Activated effector memory CD4-positive, alpha-beta T cell treated with Interleukin-2 at 50 U/mL for 16 hours (primary cell): ENCODE results near the gene RNF166.

Experiments
- DNase-seq: peaks from one replicate; pipeline ENCODE4 v3.0.0-alpha.2; 2020

The RNF166 gene

DNA sequence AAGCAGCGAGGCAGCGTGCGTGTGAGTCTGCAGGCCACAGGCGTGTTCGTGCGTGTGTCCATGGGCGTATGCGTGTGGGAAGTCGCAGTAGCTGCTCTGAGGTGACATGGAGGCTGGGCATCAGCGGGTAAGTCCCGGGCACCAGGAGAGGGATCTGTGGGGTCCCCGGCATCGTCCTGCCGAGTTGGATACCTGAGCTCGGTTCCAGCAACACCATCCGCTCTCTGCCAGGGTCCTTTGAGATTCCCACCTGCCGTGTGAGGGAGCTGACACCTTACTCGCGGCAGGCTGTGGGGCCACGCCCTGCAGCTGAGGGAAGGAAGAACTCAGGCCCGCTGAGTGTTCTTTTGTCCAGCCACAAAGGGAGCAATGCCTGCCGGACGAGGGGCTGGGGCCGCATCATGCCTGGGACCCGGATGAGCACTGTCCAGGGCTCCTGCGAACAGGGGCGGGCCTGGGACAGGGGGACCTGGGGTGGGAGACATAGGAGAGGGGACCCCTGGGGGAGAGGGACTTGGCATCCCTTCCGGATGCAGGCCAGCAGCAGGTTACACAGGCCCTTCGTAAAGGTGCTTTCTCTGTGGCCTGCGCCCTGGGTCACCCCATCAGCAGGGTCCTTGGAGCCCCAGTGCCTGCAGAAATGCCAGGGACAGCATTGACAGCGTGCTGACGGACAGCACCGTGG lies 14.9 kb downstream of the RNF166 start:
- DNase-seq = no peak

DNA sequence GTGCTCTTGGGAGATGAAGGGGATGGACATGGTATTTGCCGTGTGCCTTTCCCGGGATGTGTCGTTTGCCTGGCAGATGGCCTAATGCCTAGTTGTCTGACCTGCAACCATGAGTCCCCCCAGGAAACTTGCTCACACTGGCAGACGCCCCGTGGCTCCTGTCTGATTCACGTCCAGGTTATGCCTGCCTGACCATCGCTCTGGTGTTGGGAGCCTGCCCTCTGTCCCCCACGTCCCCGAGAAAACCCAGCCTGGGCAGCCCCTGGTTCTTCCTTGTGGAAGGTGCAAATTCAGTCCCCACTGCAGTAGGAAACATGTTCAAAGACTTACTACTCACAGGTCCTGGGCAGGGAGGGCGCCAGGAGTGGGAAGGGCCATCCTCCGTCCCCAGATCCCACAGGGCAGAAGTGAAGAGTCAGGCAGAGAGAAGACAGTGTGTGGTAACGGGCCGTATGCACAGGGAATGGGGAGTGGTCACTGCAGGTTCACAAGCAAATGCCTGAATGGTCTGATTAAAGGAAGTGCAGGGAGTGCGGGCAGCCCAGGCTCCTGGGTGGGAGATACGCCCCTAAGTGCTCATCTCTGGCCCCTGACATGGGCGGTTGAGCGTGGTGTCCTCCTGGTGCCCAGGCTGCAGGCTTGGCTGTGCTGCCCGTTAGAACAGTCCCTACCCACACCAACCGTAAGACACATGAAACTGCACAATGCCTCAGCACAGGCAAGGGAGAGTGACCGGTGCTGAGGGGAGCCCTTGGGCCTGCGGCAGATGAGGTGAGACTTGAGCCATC lies 15.7 kb downstream of the RNF166 start:
- DNase-seq = no peak

DNA sequence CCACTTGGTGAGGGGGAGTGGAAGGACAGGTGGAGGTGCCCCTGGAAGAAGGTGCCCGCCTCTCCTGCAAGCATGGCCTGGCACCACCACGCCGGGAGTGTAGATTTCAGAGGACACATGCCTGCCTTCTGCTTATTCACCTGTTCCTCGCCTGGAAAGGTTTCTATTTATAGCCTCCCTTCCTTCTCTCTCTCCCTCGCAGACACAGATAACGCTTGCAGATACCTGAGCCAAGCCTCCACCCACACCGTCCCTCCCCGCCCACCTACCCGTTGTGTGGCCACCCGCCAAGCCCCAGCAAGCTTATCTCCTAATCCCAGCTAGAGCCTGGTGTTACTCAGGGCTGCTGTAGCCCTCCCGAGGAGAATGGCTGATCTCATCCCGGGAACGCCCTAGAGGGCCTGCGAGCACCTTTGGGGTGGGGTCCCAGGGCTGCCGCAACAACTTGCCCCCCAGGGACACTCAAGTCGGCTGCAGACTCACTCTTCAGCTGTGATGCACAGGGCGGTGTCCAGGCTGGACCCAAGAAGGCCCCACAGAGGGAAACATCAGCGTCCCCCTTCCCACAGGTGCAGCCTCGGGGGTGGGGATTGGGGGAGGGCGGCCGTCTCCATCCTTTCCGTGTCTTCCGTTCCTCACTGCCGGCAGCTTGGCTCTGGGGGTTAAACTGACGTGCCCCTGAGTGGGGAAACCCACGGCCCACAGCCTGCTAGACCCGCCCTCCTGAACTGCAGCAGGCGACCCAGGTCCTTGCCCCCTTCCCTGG lies 18.0 kb downstream of the RNF166 start:
- no peak for DNase-seq

DNA sequence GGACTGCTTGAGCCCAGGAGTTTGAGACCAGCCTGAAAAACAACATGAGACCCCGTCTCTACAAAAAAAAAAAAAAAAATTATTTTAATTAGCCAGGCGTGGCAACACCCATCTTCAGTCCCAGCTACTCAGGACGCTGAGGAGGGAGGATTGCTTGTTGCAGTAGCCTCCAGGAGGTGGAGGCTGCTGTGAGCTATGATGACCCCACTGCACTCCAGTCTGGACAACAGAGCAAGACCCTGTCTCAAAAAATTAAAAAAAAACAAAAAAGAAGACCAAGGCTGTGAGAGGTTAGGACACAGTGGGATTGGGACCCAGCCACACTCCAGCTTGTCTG lies 18.6 kb downstream of the RNF166 start:
- DNase-seq = no peak

DNA sequence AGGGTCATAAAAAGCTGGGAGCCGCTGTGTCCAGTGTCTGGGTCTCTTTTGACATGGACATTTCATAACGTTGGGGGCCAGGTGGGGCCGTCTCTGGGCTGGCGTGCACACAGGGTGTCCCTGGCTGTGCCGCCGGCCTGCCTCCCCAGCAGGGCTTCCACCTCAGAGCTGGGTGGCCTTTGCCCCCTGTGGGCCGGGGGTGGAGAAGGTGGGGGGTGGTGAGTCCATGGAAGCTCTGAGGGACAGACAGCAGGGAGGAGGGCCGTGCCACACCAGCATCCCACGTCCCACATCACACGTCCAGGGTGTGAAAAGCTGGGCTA lies 19.0 kb downstream of the RNF166 start:
- DNase-seq = no peak

DNA sequence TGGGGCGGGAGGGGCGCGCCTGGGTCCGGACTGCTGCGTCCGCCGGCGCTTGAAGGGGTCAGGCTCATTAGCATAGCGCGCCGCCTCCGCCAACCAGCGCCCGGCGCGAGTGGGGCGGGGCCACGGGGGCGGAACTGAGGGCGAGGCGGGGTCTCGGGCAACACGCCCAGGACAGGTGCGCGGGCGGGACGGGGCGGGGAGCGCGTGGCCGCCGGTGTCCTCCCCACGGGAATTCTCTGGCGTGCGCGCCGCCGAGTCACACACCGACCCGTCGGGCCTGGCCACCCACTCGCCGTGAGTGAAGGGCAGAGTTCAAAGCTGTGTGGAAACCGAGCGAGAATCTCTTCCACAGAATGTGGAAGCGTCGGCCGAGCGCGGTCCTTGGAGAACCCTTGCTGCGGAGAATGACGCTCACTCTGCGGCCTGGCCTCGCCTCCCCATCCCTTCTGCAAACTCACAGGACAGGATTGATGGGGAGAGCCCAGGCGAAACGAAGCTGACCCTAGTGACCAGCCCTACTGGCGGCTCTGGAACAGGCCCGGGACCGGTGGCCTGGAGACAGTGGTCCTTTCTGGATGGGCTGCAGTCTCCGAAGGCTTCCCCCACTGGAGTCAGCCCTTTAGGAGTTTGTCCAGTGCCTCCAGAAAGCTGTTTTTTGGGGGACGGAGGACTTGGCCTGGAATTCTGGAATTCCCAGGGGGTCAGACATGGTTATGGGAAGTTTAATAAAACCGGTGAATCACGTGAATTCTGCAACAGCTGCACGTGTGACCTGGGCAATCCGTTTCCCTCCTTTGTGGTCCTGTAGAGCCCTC lies 19.6 kb downstream of the RNF166 start, which contains the start of gene SNAI3:
TSS of gene SNAI3 (minus strand) at position 69 of the 815 bp plus-strand sequence. CDS start 101 bp downstream, outside the sequence.
- peak; percentile 81 for DNase-seq

DNA sequence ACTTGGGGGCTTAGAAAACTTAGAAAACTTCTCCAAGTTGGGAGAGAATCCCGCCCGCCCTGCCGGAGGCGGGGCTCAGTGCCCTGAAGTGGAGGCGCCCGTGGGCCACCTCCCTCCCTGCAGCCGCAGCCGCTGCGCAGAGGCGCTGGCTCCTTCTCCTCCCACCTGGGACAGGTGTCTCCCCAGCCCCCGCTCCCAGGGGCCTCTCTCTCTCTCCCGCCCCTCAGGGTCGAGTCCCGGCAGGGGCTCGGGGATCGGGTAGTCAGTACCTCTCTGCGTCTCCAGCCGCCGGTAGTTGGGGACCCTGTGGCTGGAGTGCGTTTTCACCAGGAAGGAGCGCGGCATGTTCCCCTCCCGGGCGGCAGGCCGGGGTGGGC lies 20.2 kb downstream of the RNF166 start:
- peak; percentile 40 for DNase-seq

DNA sequence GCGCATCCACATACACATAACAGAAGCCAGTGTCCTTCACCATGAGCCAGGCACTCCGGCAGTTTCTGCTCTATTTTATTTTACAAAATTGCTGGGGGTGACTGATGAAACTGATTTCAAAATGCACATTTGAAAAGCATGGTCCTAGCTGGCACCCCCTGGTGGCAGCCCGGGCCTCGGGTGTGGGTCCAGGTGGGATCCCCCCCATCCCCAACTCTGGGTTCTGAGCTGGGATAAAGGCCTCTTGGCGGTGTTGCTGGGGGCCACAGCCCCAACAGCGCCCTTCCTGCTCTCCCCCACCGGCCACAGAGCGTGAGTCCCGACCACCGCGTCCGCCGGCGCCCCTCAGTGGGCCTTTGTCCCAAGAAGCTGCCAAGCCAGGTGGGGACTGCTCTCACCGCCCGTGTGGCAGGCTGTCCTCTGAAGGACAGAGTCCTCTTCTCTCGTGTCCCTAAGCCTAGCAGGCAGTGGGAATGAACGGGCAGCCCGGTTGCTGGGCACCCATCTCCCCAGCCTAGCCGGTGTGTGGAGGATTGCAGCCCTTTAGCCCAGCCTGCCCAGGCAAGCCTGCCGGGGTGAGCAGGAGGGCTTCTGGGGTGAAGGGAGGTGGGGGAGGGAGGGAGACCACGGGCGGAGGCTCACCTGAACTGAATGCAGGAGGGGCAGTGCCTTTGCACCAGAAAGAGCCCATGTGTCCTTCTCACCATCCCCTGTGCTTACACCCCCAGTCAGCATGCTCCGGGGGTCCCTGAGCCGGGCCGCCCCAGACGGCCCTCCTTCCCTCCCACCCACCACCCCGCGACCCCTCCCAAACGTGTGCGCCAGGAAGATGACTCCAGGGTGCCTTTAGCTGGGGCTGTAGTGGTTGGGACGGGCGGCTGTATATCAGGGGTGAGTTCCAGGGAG lies 20.8 kb downstream of the RNF166 start:
- peak; percentile 55 for DNase-seq

DNA sequence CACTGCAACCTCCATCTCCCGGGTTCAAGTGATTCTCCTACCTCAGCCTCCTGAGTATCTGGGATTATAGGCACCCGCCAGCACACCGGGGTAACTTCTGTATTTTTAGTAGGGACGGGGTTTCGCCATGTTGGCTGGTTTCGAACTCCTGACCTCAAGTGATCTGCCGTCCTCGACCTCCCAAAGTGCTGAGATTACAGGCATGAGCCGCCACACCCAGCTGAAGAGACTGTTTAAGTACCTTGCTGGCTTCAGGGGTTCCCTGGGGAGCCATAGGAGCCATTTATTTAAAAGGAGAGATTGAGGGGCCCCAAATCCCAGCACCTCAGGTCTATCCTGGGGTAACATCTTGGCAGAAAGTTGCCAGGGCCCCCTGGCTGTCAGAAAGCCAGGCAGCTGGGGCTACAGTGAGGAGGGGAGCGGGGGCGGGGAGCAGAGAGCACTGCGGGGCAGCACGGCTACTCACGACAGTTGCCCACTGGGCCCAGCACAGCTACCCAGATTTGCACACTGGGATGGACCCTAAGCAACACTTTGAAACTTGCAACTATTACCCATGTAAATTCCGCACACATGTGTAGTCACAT lies 21.5 kb downstream of the RNF166 start:
- no peak for DNase-seq

DNA sequence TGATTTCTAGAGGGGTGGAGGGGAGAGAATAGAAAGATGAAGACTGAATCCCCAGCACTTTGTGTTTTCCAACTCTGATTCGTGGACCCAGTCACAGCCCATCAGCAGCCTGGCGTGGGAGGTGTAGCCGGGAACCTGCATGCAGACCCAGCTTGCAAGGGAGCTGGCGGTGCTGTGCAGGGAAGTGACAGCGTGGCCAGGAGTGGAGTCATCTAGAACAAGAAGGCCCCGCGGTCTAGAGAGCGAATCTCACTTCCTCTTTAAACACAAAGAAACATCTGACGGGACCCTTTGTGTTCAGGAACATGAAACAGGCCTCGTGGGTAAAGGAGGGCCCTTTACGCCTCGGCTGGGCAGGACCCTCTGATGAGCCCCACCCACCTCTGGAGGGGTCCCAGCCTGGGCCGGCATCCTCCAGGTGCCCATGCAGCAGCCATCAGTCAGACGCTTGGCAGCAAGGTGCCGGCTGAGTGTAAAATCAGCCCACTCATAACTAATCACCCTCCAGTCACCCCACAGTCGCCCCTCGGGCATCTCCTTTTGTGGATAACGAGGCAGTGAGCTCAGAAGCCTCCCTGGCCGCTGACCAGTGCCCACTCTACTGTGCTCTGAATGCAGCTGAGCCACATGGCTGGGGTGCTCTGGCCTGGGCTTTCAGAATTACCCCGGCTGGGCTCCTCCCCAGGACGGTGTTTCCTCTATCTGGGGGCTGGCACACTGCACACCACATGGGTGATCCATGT lies 24.3 kb downstream of the RNF166 start:
- DNase-seq = peak; percentile 38

DNA sequence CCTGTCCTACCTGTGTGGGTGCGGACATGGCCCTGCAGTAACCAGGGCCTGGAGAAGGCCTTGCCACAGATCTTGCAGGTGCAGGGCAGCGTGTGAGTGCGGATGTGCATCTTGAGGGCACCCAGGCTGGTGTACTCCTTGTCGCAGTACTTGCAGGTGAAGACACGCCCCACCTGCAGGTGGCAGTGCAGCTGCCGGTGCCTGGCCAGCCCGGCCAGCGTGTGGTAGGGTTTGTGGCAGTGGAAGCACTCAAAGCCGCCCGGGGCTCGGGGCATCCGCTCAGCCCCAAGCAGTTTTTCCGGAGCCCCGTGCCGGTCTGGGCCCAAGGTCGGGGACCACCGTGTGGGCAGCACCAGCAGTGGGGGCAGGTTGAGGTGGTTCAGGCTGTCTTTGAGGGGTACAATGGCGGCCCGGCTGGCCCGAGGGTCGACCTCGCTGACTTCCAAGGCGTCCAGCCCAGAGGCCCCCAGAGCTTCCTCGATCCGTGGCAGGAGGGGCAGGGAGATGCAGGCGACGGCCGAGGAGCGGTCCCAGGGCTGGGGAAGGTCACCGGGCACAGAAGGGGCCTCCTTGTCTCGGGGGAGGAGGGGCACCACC lies 25.0 kb downstream of the RNF166 start:
- DNase-seq = peak; percentile 33

DNA sequence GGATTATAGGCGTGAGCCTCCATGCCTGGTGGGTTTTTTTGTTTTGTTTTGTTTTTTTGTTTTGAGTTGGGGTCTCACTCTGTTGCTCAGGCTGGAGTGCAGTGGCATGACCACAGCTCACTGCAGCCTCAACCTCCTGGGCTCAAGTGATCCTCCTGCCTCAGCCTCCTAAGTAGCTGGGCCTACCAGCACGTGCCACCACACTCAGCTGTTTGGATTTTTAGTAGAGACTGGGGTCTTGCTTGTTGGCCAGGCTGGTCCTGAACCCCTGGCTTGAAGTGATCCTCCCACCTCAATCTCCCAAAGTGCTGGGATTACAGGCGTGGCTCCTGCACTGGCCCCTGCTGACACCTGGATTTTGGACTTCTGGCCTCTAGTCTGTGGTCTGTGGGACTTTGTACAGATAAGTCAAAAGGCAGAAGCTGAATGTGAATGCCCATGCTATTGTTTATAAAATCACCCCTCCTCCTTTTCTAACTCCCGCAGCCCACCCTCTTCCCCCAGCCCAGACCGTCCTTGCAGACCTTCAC lies 25.6 kb downstream of the RNF166 start:
- DNase-seq = no peak

DNA sequence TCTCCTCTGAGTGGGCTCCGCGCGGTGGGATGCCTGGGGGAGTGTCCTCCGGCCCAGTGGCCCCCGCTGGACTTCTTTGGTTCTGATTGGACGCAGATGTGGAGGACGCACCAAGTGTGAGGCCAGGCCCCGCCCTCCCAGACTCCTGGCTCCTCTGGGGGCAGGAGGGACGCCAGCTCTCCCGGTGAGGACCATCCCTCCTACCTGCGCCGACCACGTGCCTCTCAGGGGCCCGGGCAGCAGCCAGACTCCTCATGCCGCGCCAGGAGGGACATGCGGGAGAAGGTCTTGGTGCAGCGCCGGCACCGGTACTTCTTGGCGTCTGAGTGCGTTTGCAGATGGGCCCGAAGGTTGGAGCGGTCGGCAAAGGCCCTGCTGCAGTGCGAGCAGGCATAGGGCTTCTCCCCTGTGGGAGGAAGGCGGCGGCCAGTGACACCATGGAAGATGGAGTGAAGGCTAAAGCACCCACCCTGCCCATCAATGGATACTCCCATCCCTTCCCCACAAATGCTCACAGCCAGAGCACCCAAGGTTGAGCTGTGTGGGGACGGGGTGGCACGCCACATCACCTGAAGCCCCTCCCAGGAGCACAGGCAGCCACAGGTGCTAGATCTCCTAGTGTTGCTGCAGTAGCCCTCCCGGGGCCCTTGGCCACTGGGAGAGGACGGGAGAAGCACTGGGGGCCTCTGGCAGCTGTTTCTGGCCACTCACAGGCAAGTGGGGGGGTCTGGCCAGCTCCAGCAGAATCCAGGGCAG lies 27.8 kb downstream of the RNF166 start:
- no peak for DNase-seq

DNA sequence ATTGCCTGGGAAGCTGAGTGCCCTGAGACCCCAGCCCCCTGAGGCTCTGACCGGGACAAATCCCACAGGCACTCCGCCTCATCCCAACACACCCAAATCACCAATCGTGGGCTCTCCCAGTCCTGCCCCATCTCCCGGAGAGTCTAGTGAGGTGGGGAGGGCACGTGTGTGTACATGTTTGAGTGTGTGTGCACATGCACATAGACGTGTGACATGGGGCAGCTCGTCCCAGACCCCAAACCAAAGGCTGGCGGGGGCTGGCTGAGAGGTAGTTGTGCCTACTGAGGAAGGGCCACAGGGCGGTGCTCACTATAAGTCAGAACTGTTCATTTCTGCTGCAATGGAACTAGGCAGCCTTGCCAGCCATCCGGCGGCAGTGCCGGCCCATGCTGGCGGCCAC lies 28.5 kb downstream of the RNF166 start:
- no peak for DNase-seq

DNA sequence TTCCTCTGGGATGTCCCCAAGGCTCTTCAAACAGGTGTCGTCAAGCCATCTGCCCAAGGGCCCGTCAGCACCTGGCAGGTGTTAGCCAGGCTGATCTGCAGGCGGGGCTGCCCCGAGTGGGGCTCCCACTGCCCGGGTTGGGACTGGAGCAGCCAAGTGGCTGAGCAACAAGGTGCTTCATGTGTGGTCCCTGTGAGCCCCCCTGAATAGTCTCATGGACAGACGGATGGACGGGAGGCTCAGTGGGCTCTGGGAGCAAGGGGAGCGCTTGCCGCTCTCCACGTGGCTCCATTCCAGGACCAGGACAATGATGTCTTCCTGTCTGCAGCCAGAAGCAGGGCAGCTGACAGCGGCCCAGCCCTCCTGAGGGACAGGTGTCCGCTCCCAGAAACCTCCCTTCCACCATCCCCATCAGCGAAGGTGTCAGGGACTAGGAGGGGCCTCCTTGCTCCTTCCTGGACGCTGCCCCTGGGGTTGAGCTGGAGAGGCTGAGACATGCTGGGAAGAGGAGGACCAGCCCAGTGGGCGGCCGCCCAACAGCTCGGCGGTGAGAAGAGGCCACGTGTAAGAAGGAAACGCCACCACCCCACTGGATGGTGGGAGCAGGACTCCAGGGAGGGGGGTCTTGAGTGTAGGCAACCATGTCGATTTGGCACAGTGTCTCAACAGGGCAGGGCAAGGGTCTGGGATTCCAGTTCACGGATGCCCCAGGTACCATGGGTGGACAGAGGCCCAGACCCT lies 29.5 kb downstream of the RNF166 start:
- no peak for DNase-seq

DNA sequence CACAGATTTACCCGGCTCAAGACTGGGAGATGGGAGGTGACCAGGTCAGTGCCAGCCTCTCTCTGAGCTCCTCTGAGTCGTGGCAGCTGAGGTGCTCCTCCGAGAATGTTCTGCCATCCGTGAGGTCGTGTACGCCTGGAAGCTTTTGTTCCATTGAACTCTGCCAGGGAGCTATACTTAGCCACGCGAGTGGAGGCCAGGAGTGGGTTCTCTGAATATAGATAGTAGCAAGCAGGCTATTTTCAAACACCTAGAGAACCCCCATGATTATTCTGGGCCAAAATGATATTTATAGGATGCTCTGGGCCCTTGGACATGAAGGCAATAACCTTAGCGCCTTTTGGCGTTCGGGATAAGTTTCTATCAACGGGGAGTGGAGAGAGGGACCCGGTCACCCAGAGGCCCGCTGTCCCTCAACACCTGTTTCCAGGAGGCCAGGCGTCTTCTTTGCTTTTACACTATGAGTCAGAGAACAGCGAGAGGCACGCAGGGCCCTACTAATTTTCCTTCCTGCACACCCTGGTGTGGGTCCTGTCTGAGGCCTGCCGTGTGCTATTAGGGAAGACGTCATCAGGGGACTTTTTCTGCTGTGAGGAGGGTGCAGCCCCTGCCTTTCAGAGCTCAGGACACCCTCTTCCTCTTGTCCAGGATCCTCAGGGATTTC lies 32.4 kb downstream of the RNF166 start:
- no peak for DNase-seq

DNA sequence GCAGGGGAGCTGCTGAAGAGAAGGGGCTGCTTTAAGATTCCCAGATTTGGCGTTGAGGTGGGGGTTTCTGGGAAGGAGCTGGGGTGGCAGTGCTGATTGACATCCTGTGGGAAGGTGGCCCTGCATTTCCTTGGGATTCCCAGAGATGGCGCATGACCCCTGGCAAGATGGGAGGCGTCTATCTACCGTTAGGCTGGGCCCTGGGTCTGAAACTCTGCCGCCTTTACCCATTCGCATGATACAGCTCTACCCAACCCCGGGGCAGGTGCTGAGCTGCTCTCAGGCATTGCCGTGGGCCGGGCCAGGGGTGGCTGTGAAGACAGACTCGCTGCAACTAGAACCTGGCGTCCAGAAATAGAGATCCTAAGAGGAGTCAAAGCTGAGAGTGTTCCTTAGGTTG lies 33.4 kb downstream of the RNF166 start:
- DNase-seq = no peak

DNA sequence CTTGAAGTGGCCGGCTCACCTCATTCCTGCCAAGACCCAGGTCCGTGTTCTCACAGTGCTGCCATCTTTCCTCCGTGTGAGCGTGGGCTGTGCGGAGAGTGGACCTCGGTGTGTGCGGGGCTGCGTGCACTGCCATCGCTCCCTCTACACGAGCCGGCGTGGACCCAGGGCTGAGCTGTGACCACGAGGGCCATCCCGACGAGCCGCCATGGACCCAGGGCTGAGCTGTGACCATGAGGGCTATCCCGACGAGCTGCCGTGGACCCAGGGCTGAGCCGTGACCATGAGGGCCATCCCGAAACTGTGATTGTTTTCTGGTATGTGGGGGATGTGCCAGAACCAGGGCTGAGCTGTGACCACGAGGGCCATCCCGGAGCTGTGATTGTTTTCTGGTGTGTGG lies 34.4 kb downstream of the RNF166 start:
- no peak for DNase-seq
